MCF 10A (cell line): Measurements from ENCODE around the gene SNRNP27. TPM values are rescaled to one million over a fixed set of nuclear protein-coding genes. Genes with fewer than 3 reads are reported as not detected.
A peak's percentile ranks its signal among the peaks of the same experiment; 100 is the strongest.

Source experiments
- BruUV-seq: library from RNA; stranded (reverse); fragments of 400-500 nt; replicated peaks from 2 replicates; lab custom pipeline; 2021; lab: Mats Ljungman, UMichigan
- CTCF ChIA-PET: fragments of 300-600 bp; sonication (Branson Sonifier 250); formaldehyde crosslinking; extraction: SDS; loops from one replicate; lab custom pipeline; 2021; ENCODE audit warnings: antibody characterized with exemption, inconsistent platforms; lab: Yijun Ruan, JAX
- POLR2A ChIA-PET: fragments of 300-600, 350-650 bp; sonication (Branson Sonifier 250); formaldehyde crosslinking; extraction: SDS; loops from one replicate; lab custom pipeline; 2020; ENCODE audit warnings: antibody characterized with exemption, inconsistent platforms; lab: Yijun Ruan, JAX
- DNase-seq: peaks from one replicate; pipeline ENCODE4 v3.0.0-alpha.2; 2018; ENCODE audit not compliant: unreplicated experiment
- H3K27ac Mint-ChIP-seq: one replicate; pipeline ENCODE4 v1.8.0; 2022; ENCODE audit warnings: mild to moderate bottlenecking, low read depth, mixed read lengths; ENCODE audit not compliant: unreplicated experiment
- H3K27me3 Mint-ChIP-seq: one replicate; pipeline ENCODE4 v1.8.0; 2022; ENCODE audit warnings: mixed read lengths; ENCODE audit not compliant: insufficient read depth, unreplicated experiment
- H3K36me3 Mint-ChIP-seq: one replicate; pipeline ENCODE4 v1.8.0; 2022; ENCODE audit warnings: mild to moderate bottlenecking, moderate library complexity, mixed read lengths; ENCODE audit not compliant: insufficient read depth, unreplicated experiment
- H3K4me1 Mint-ChIP-seq: one replicate; pipeline ENCODE4 v1.8.0; 2022; ENCODE audit warnings: mixed read lengths; ENCODE audit not compliant: insufficient read depth, unreplicated experiment
- H3K4me3 Mint-ChIP-seq: one replicate; pipeline ENCODE4 v1.8.0; 2022; ENCODE audit warnings: mild to moderate bottlenecking, moderate library complexity, mixed read lengths; ENCODE audit not compliant: unreplicated experiment
- H3K9me3 Mint-ChIP-seq: one replicate; pipeline ENCODE4 v1.8.0; 2022; ENCODE audit warnings: mixed read lengths; ENCODE audit not compliant: unreplicated experiment
- intact Hi-C: fragments of 100-400 bp; cut with micrococcal nuclease; formaldehyde crosslinking; loops from 2 replicates; pipeline ENCODE4 v1.14.1; 2022
- total RNA-seq: library from RNA; stranded (reverse); gene quantifications from 2 replicates; pipeline ENCODE4 v1.2.3, GENCODE V29; 2022
- TF ChIP-seq, protein P1 (sequence below): fragments of 200-600 bp; IDR thresholded peaks from one replicate; pipeline ENCODE4 v1.8.0; 2022; ENCODE audit warnings: antibody characterized with exemption, mild to moderate bottlenecking; ENCODE audit not compliant: unreplicated experiment

SNRNP27 gene
- total RNA-seq, 1 experiment from 2014 or later, result 68.9 TPM

DNA sequence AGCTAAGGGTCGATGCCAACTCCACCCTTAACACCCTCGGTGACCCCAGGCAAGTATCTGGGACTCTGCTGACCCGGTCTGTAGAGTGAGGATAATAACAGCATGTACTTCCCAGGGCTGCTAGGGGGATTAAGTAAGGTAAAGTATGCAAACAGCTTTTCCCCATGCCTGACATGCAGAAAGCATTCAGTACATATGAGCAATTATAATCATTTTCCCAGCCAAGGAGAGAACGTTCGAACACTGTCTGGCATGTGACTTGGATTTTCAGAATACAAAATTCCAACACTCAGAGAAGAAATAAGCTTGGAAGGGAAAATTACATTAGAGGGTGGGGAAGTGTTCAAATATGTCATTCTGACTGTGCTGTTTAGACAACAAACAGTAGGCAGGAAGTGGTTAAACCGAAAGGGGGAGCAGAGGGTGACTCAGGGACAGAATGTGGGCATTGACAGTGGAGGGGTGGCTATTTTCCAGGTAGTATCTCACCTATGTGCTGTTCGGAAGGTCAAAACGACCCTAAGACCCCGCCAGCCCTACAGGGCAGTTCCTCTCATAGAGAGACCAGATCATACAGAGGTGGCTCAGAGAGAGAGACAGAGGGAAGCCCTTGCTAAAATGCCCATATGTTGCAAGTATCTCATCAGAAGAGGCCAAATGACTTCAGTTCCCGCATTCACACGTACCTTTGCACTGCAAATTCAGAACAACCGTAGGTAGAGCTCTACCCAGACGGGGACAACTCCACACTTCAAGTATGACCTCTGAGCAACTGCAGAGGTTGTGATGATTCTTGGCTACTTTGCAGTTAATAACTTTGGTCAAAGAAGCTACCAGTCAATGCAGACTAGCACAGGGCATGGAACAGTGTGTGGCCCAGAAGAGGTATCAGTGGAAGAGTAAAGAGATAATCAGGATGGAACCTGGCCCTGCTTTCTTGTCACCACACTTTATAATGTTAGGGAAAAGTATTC is 52.9 kb downstream of the SNRNP27 start:
- DNase-seq, result peak; percentile 76
- Mint-ChIP-seq H3K27me3 (no peaks in the 10 kb centered on the region), H3K9me3 (no peaks in the 10 kb centered on the region), H3K4me1 (peaks cover 39% of the 10 kb centered on the region), H3K4me3 (peak overlapping the region; percentile 11), H3K27ac (peak overlapping the region; percentile 69), H3K36me3 (peaks cover 22% of the 10 kb centered on the region)
- intact Hi-C loops, result loop anchor here (5.0 kb wide), 1 partner anchor 51 kb away; no protein-coding TSS in a partner anchor
- ChIA-PET CTCF (no interaction called here), POLR2A (interaction anchor here (0.5 to 3.6 kb wide), 10 partner anchors 7 to 361 kb away, joined by 3 to 29 read pairs (median 4); partner anchors contain the start of genes MXD1 and SNRNP27)
- TF ChIP-seq, protein P1, sequence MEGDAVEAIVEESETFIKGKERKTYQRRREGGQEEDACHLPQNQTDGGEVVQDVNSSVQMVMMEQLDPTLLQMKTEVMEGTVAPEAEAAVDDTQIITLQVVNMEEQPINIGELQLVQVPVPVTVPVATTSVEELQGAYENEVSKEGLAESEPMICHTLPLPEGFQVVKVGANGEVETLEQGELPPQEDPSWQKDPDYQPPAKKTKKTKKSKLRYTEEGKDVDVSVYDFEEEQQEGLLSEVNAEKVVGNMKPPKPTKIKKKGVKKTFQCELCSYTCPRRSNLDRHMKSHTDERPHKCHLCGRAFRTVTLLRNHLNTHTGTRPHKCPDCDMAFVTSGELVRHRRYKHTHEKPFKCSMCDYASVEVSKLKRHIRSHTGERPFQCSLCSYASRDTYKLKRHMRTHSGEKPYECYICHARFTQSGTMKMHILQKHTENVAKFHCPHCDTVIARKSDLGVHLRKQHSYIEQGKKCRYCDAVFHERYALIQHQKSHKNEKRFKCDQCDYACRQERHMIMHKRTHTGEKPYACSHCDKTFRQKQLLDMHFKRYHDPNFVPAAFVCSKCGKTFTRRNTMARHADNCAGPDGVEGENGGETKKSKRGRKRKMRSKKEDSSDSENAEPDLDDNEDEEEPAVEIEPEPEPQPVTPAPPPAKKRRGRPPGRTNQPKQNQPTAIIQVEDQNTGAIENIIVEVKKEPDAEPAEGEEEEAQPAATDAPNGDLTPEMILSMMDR, result no peak
- no TSS peak for BruUV-seq

DNA sequence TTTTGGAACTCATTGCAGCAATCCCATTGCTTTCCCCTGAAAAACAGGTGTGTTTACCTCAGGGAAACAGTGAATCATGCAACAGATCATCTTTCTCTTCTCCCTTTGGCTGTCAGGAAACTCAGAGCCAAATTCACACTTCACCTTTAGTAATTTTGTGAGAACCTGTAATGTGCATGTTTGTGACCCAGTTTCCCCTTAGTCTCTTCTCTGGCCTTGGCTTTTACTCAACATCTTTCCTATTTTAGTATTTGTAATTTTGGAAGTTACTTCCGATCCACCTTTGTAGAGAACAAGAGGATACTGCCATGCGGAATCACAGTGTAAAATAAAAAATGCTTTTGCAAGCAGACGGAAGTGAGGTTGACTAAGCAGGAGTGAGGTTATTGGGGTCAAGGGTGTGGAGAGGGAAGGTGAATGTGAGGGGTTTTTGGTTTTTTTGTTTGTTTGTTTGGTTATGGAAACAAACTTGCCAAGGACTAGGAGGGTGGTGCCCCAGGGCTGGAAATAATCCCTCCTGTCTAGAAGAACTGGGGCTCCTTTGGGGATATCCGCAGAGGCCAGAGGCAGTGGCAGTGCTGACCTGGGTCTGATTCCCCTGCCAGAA is 53.7 kb downstream of the SNRNP27 start:
- no TSS peak for BruUV-seq
- ChIA-PET CTCF (interaction anchor here (0.8 kb wide), 1 partner anchor 290 kb away, joined by 4 read pairs; no protein-coding TSS in a partner anchor), POLR2A (interaction anchor here (1.8 to 3.6 kb wide), 2 partner anchors 32 to 33 kb away, joined by 10 to 29 read pairs; partner anchors contain the start of gene MXD1)
- TF ChIP-seq, protein P1, result no peak
- Mint-ChIP-seq H3K4me3 (no peak overlapping the region), H3K9me3 (no peaks in the 10 kb centered on the region), H3K4me1 (peaks cover 39% of the 10 kb centered on the region), H3K27ac (no peak overlapping the region), H3K36me3 (peaks cover 15% of the 10 kb centered on the region), H3K27me3 (no peaks in the 10 kb centered on the region)
- peak; percentile 22 for DNase-seq
- intact Hi-C loops, result loop anchor here (5.0 kb wide), 1 partner anchor 50 kb away; no protein-coding TSS in a partner anchor

DNA sequence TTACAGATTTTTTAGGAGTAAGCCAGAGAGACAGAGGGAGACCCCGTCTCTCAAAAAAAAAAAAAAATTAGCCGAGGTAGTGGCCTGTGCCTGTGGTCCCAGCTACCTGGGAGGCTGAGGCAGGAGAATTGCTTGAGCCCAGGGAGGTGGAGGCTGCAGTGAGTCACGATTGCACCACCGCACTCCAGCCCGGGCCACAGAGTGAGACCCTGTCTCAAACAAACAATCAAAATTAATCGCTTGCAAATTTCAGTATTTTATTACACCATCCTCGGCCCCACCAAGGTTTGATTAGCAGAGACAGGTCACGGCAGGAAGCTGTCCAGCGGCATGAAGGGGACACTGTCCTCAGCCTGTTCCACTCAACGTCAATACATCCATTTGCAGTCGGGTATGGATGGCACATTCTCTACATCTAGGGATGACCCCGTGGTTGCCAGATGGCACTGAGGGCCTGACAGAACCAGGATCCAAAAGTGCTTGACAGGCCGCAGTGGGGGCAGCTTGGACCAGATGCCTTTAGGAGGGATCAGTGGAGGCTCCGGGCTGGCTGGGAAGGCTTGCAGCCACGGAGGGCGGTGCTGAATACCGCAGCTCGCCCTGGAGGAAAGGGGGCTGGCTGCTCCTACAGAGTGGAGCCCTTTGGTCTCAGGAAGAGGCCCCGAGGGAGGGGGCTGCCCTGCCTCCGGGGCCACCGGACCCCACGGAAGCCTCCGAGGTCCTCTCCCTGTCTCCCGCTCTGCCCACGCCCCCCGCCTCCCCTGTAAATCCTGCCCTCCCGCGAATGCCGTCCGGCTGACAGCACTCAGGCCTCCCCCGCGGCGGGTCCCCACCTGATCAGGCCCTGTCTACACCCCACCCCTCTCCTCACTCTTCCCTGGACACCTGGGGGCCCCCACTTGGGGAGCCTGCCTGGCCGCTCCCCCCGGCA is 54.5 kb downstream of the SNRNP27 start:
- H3K9me3 Mint-ChIP-seq, result no peaks in the 10 kb centered on the region
- no peak overlapping the region for H3K4me3 Mint-ChIP-seq
- H3K4me1 Mint-ChIP-seq, result peaks cover 35% of the 10 kb centered on the region
- CTCF ChIA-PET, result interaction anchor here (0.8 kb wide), 1 partner anchor 289 kb away, joined by 4 read pairs; no protein-coding TSS in a partner anchor
- BruUV-seq, result no TSS peak
- POLR2A ChIA-PET, result interaction anchor here (0.6 kb wide), 1 partner anchor 25 kb away, joined by 4 read pairs; no protein-coding TSS in a partner anchor
- no peak for DNase-seq
- intact Hi-C loops, result loop anchor here (5.0 kb wide), 1 partner anchor 49 kb away; no protein-coding TSS in a partner anchor
- no peaks in the 10 kb centered on the region for H3K27me3 Mint-ChIP-seq
- TF ChIP-seq, protein P1, result no peak
- H3K36me3 Mint-ChIP-seq, result peaks cover 13% of the 10 kb centered on the region
- no peak overlapping the region for H3K27ac Mint-ChIP-seq
